ENCODE measurements around the gene NDEL1. TPM values are rescaled to one million over a fixed set of nuclear protein-coding genes. Genes with fewer than 3 reads are reported as not detected.
A peak's percentile ranks its signal among the peaks of the same experiment; 100 is the strongest.

Gene NDEL1
- total RNA-seq, 1 experiment from 2014 or later: 39.2 TPM

GRCh38 chr17:8488491-8488890 lies 52.8 kb downstream of the NDEL1 start (continued):
- TF ChIP-seq REST (IDR thresholded peaks at IDR 0.05; ENCODE audit: low read depth): no peak
- no peak for TF ChIP-seq CBX3 (IDR thresholded peaks at IDR 0.05; ENCODE audit: low read depth)
- TF ChIP-seq EGR1 (IDR thresholded peaks at IDR 0.05; ENCODE audit: low read depth): no peak
- no peak for TF ChIP-seq SRF (IDR thresholded peaks at IDR 0.05; ENCODE audit: low read depth)
- no peak for TF ChIP-seq POLR2A (IDR thresholded peaks at IDR 0.05; ENCODE audit: borderline replicate concordance, extremely low read depth, insufficient read depth, insufficient read length)
- TF ChIP-seq SP1 (IDR thresholded peaks at IDR 0.05; ENCODE audit: low read depth): no peak

GRCh38 chr17:8488901-8489300 lies 53.2 kb downstream of the NDEL1 start:
- Histone ChIP-seq H3K9ac (ENCODE audit: low read length) (no peak overlapping the region), H3K4me1 (ENCODE audit: control insufficient read depth in 1 of 2, insufficient read depth in 2 of 2, low read length in 2 of 2) (no peaks in the 10 kb centered on the region), H3K27me3 (ENCODE audit: insufficient read depth, low read length) (no peaks in the 10 kb centered on the region), H3K27ac (ENCODE audit: low read depth, low read length) (no peak overlapping the region), H3K9me2 (ENCODE audit: insufficient read depth) (no peaks in the 10 kb centered on the region), H4K20me1 (ENCODE audit: insufficient read depth) (no peaks in the 10 kb centered on the region), H3K4me3 (replicated peaks in 1 of 2; ENCODE audit: low read depth in 1 of 2, low read length in 2 of 2) (no peak overlapping the region), H3K4me2 (ENCODE audit: low read length) (no peak overlapping the region), H3K79me2 (ENCODE audit: insufficient read depth, low read length) (no peaks in the 10 kb centered on the region), H3K9me3 (ENCODE audit: control insufficient read depth in 1 of 2, insufficient read depth in 1 of 2, low read depth in 1 of 2, low read length in 2 of 2) (peaks cover 5 to 6% of the 10 kb centered on the region in 2 experiments; a peak in 1 of 4 replicates), H3K36me3 (ENCODE audit: control insufficient read depth in 1 of 2, insufficient read depth in 2 of 2, low read length in 2 of 2) (peaks cover 15 to 18% of the 10 kb centered on the region in 2 experiments), H2AFZ (ENCODE audit: low read depth, low read length, poor library complexity, severe bottlenecking) (no peak overlapping the region)
- ChIA-PET POLR2A (no interaction called here), RAD21 (ENCODE audit: low non-redundant PET in 1 of 2, low total read pairs in 2 of 2, uncharacterized antibody in 2 of 2, unreplicated experiment in 2 of 2) (no interaction called here), CTCF (no interaction called here)
- TF ChIP-seq CEBPB (IDR thresholded peaks at IDR 0.05; ENCODE audit: low read depth) (no peak), RAD21 (IDR thresholded peaks at IDR 0.05; ENCODE audit: low read depth) (0 out of 2 replicates have a peak, but pooled peaks have one; percentile 8), EZH2 (IDR thresholded peaks at IDR 0.05) (no peak)
- no TSS peak for BruUV-seq (replicated peaks)
- intact Hi-C loops (cut with micrococcal nuclease): no loop called here
- ATAC-seq: peak; percentile 65
- DNase-seq (ENCODE audit: low read depth, low spot score): no peak

Data from HCT116 (cell line).